H1 (cell line): Measurements from ENCODE around the gene PBX3. TPM values are rescaled to one million over a fixed set of nuclear protein-coding genes. Genes with fewer than 3 reads are reported as not detected.

Source experiments
- CTCF ChIA-PET: fragments of 300-600 bp; sonication (Branson Sonifier 250); formaldehyde crosslinking; loops from one replicate; lab custom pipeline; 2021; ENCODE audit not compliant: partially characterized antibody; lab: Charles Lee
- POLR2A ChIA-PET: fragments of 300-600 bp; sonication (Branson Sonifier 250); formaldehyde crosslinking; loops from one replicate; lab custom pipeline; 2021; ENCODE audit warnings: inconsistent platforms; ENCODE audit not compliant: partially characterized antibody; lab: Charles Lee
- DNase-seq, 2 experiments: peaks; one replicate each; pipeline versions ENCODE4 v3.0.0 to v3.0.0-alpha.2; 2010 to 2022; ENCODE audit warnings: low spot score in 2 of 2, low read depth in 1 of 2, mixed read lengths in 1 of 2
- FAIRE-seq: peaks from 2 replicates; lab custom pipeline; 2011; peaks lifted over from hg19 to GRCh38; lab: Jason Lieb, UNC
- H2AFZ ChIP-seq: 2 replicates; pipeline ENCODE4 v1.8.1; 2012; ENCODE audit warnings: low read length, inconsistent platforms
- H2AK5ac ChIP-seq: 2 replicates; pipeline ENCODE4 v1.6.1; 2013; ENCODE audit warnings: low read depth, low read length
- H2BK120ac ChIP-seq: replicated peaks from 2 replicates; pipeline ENCODE3; 2013; ENCODE audit warnings: low read depth, low read length, inconsistent platforms
- H2BK12ac ChIP-seq: 2 replicates; pipeline ENCODE4 v1.6.1; 2013; ENCODE audit warnings: low read depth, low read length
- H2BK15ac ChIP-seq: 2 replicates; pipeline ENCODE4 v1.6.1; 2013; ENCODE audit warnings: low read length
- H2BK20ac ChIP-seq: 2 replicates; pipeline ENCODE4 v1.6.1; 2013; ENCODE audit warnings: low read length
- H2BK5ac ChIP-seq: 2 replicates; pipeline ENCODE4 v1.6.1; 2013; ENCODE audit warnings: low read depth, low read length
- H3K14ac ChIP-seq: 2 replicates; pipeline ENCODE4 v1.6.1; 2013; ENCODE audit warnings: inconsistent platforms; ENCODE audit not compliant: insufficient read length
- H3K18ac ChIP-seq: 2 replicates; pipeline ENCODE4 v1.6.1; 2013; ENCODE audit warnings: low read length; ENCODE audit errors: extremely low read depth
- H3K23ac ChIP-seq: 2 replicates; pipeline ENCODE4 v1.6.1; 2013; ENCODE audit warnings: inconsistent platforms; ENCODE audit not compliant: insufficient read length
- H3K23me2 ChIP-seq: 2 replicates; pipeline ENCODE4 v1.6.1; 2013; ENCODE audit warnings: low read depth, low read length
- H3K27ac ChIP-seq: 2 replicates; pipeline ENCODE4 v1.6.1; 2011; ENCODE audit warnings: low read depth, low read length, inconsistent platforms
- H3K27me3 ChIP-seq, 4 experiments: replicated peaks in 1 of 4; 1 replicate in 1 of 4; 2 replicates in 3 of 4; pipeline versions ENCODE4 v1.6.1 to v1.8.1; 2011 to 2013; ENCODE audit warnings: low read length in 3 of 4, mild to moderate bottlenecking in 3 of 4, inconsistent platforms in 2 of 4, mixed read lengths in 2 of 4, moderate library complexity in 1 of 4; ENCODE audit not compliant: control insufficient read depth in 3 of 4, insufficient read depth in 3 of 4; ENCODE audit errors: extremely low read depth in 1 of 4
- H3K36me3 ChIP-seq, 4 experiments: 2 replicates each; pipeline versions ENCODE4 v1.6.1 to v1.8.1; 2011 to 2013; ENCODE audit warnings: mild to moderate bottlenecking in 4 of 4, low read length in 3 of 4, moderate library complexity in 2 of 4, control low read depth in 1 of 4, inconsistent platforms in 1 of 4; ENCODE audit not compliant: insufficient read depth in 4 of 4, control insufficient read depth in 2 of 4
- H3K4ac ChIP-seq: replicated peaks from 2 replicates; pipeline ENCODE3; 2013; ENCODE audit warnings: low read length, low read depth, mixed read lengths, inconsistent platforms; ENCODE audit not compliant: insufficient read length
- H3K4me1 ChIP-seq, 4 experiments: replicated peaks in 1 of 4; 1 replicate in 1 of 4; 2 replicates in 3 of 4; pipeline versions ENCODE4 v1.6.1 to v1.8.1; 2011 to 2013; ENCODE audit warnings: low read length in 3 of 4, inconsistent platforms in 2 of 4, mixed read lengths in 1 of 4; ENCODE audit not compliant: insufficient read depth in 4 of 4, control insufficient read depth in 3 of 4
- H3K4me2 ChIP-seq, 2 experiments: 2 replicates each; pipeline versions ENCODE4 v1.6.1 to v1.8.1; 2011 to 2013; ENCODE audit warnings: low read depth in 2 of 2, low read length in 2 of 2, control low read depth in 1 of 2, inconsistent platforms in 1 of 2, mild to moderate bottlenecking in 1 of 2; ENCODE audit not compliant: insufficient read depth in 1 of 2
- H3K4me3 ChIP-seq, 4 experiments: fragments of 200-600, 300-600 bp in 1 of 4; sonication (generic), shearing (Covaris generic), sonication (Bioruptor Twin) in 1 of 4; 2 replicates each; pipeline versions ENCODE4 v1.5.1 to v1.8.1; 2011 to 2016; ENCODE audit warnings: low read length in 4 of 4, low read depth in 3 of 4, control low read depth in 2 of 4, inconsistent platforms in 2 of 4, mild to moderate bottlenecking in 2 of 4, mixed read lengths in 1 of 4, moderate library complexity in 1 of 4; ENCODE audit not compliant: insufficient read depth in 2 of 4; ENCODE audit errors: extremely low read depth in 1 of 4
- H3K56ac ChIP-seq: replicated peaks from 2 replicates; pipeline ENCODE3; 2013; ENCODE audit warnings: low read depth, mild to moderate bottlenecking, mixed read lengths, low read length, inconsistent platforms; ENCODE audit not compliant: insufficient read length
- H3K79me1 ChIP-seq: 2 replicates; pipeline ENCODE4 v1.6.1; 2013; ENCODE audit warnings: low read depth, low read length, control low read depth
- H3K79me2 ChIP-seq, 2 experiments: 2 replicates each; pipeline versions ENCODE4 v1.6.1 to v1.8.1; 2012 to 2013; ENCODE audit warnings: low read length in 2 of 2, mild to moderate bottlenecking in 2 of 2, inconsistent platforms in 1 of 2; ENCODE audit not compliant: insufficient read depth in 2 of 2, control insufficient read depth in 1 of 2
- H3K9ac ChIP-seq, 4 experiments: replicated peaks in 1 of 4; 1 replicate in 1 of 4; 2 replicates in 3 of 4; pipeline versions ENCODE4 v1.6.1 to v1.8.1; 2011 to 2013; ENCODE audit warnings: low read depth in 3 of 4, low read length in 3 of 4, control low read depth in 2 of 4, mild to moderate bottlenecking in 2 of 4, moderate library complexity in 2 of 4, inconsistent platforms in 1 of 4; ENCODE audit errors: extremely low read depth in 1 of 4
- H3K9me3 ChIP-seq, 2 experiments: 2 replicates each; pipeline versions ENCODE4 v1.6.1 to v1.8.1; 2012 to 2013; ENCODE audit warnings: mild to moderate bottlenecking in 2 of 2, moderate library complexity in 2 of 2, control low read depth in 1 of 2, inconsistent platforms in 1 of 2, low read depth in 1 of 2, low read length in 1 of 2, mixed read lengths in 1 of 2; ENCODE audit not compliant: insufficient read depth in 2 of 2
- H4K20me1 ChIP-seq, 2 experiments: replicated peaks in 1 of 2; 2 replicates each; pipeline versions ENCODE3 to v1.8.1; 2011 to 2013; ENCODE audit warnings: inconsistent platforms in 2 of 2, low read length in 2 of 2, mild to moderate bottlenecking in 1 of 2; ENCODE audit not compliant: insufficient read depth in 2 of 2, control insufficient read depth in 1 of 2
- H4K5ac ChIP-seq: 2 replicates; pipeline ENCODE4 v1.6.1; 2013; ENCODE audit warnings: low read length, low read depth, mixed read lengths, inconsistent platforms; ENCODE audit not compliant: insufficient read length
- H4K8ac ChIP-seq: 2 replicates; pipeline ENCODE4 v1.8.0; 2013; ENCODE audit warnings: mild to moderate bottlenecking, moderate library complexity, low read length, inconsistent platforms; ENCODE audit not compliant: insufficient read depth; ENCODE audit errors: extremely low read depth
- H4K91ac ChIP-seq: replicated peaks from 2 replicates; pipeline ENCODE3; 2013; ENCODE audit warnings: low read length, mixed read lengths, inconsistent platforms; ENCODE audit not compliant: insufficient read length
- CEBPB ChIP-seq: IDR thresholded peaks from 2 replicates; pipeline ENCODE4 v1.6.1; 2012; ENCODE audit warnings: low read depth, low read length
- POLR2AphosphoS5 ChIP-seq: IDR thresholded peaks from 2 replicates; pipeline ENCODE4 v1.6.1; 2011; ENCODE audit warnings: low read depth, low read length
- SIX5 ChIP-seq: IDR thresholded peaks from 2 replicates; pipeline ENCODE4 v1.6.1; 2011; ENCODE audit warnings: mild to moderate bottlenecking, low read depth, low read length
- SP4 ChIP-seq: IDR thresholded peaks from 2 replicates; pipeline ENCODE4 v1.6.1; 2012; ENCODE audit warnings: low read length, inconsistent platforms
- WGBS, 2 experiments: shearing (Covaris generic) in 1 of 2; methylation state at CpG; one replicate each; pipeline versions ENCODE4 v1.1.6 to v1.1.7; 2013 to 2015; ENCODE audit warnings: low lambda C conversion rate in 2 of 2, mixed read lengths in 2 of 2, inconsistent platforms in 1 of 2, low coverage in 1 of 2, missing lambda C conversion rate in 1 of 2; ENCODE audit not compliant: insufficient replicate concordance in 2 of 2, insufficient coverage in 1 of 2, insufficient read length in 1 of 2; ENCODE audit errors: extremely low coverage in 1 of 2, missing lambda C conversion rate in 1 of 2; 5-methylcytosine and 5-hydroxymethylcytosine counted together
- polyA plus RNA-seq, 7 experiments: library from polyadenylated mRNA; depleted of rRNA in 3 of 7; stranded (reverse) in 5 of 7; unstranded in 2 of 7; fragments of >200 nt in 5 of 7; fragments of 200-250 nt in 2 of 7; gene quantifications; 1 replicate in 5 of 7; 2 replicates in 1 of 7; 4 replicates in 1 of 7; pipeline versions ENCODE4 v1.2.1 to v1.2.3, GENCODE V29; 2011 to 2013; ENCODE audit warnings: missing spikeins in 2 of 7, mixed read lengths in 2 of 7
- total RNA-seq: library from RNA; stranded (reverse); fragmentation: NEBNext Ultra II Directional; extraction: Animal tissue kit (Norgen Biotek cat#: 25700); gene quantifications from 2 replicates; pipeline ENCODE4 v1.2.1, GENCODE V29; 2021

Gene PBX3
- total and polyA plus RNA-seq, 2 of the 8 experiments (the other 6 are each of a cell fraction or from before 2014, with no cell fraction given), result 22.7 to 44.3 TPM

DNA sequence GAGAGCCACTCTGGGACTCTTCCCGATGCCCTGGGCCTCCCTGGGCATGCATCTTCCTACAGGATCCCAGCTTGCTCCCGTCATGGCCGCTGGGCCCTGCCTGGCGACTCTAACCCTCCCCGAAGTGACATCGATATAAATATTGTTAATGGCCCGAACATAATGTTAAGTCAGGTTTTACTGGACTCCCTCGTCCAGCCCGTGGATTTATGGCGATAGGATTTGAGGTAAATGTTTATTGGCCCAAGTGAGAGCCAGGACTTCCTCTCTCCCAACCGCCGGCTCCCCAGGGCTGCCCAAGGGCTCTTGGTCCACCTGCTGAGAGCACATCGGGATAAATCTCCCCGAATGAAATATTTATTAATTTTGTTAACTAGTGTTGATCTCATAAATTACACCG, 246.3 kb downstream of the PBX3 start:
- no peak overlapping the region for H2BK120ac ChIP-seq
- no peak overlapping the region for H2BK15ac ChIP-seq
- DNase-seq (no peak), FAIRE-seq (no peak)
- H3K9me3 ChIP-seq, result no peaks in the 10 kb centered on the region
- no peak overlapping the region for H4K91ac ChIP-seq
- ChIA-PET CTCF (no interaction called here), POLR2A (no interaction called here)
- H4K8ac ChIP-seq, result no peak overlapping the region
- no peak overlapping the region for H3K4me2 ChIP-seq
- no peaks in the 10 kb centered on the region for H3K79me1 ChIP-seq
- H3K4me3 ChIP-seq, result no peak overlapping the region
- H3K27ac ChIP-seq, result no peak overlapping the region
- H3K36me3 ChIP-seq, result no peaks in the 10 kb centered on the region
- no peaks in the 10 kb centered on the region for H3K27me3 ChIP-seq
- no peak overlapping the region for H3K23ac ChIP-seq
- H4K5ac ChIP-seq, result no peak overlapping the region
- H3K23me2 ChIP-seq, result no peaks in the 10 kb centered on the region
- WGBS, 2 experiments, result 83% methylated on average over 15 of the region's 15 CpGs; no CpG with 5 or more reads in 1 of the 2 experiments
- no peak overlapping the region for H2BK12ac ChIP-seq
- H3K4me1 ChIP-seq, result no peaks in the 10 kb centered on the region
- H4K20me1 ChIP-seq, result no peaks in the 10 kb centered on the region
- no peaks in the 10 kb centered on the region for H3K79me2 ChIP-seq
- H3K4ac ChIP-seq, result no peak overlapping the region
- H3K18ac ChIP-seq, result no peak overlapping the region
- H3K14ac ChIP-seq, result no peak overlapping the region
- H2AK5ac ChIP-seq, result no peak overlapping the region
- H3K9ac ChIP-seq, result no peak overlapping the region
- no peak overlapping the region for H2AFZ ChIP-seq
- no peak overlapping the region for H3K56ac ChIP-seq
- H2BK5ac ChIP-seq, result no peak overlapping the region
- H2BK20ac ChIP-seq, result no peak overlapping the region
- TF ChIP-seq SIX5 (no peak), CEBPB (no peak), SP4 (no peak), POLR2AphosphoS5 (no peak)
